PC-3 (cell line): ENCODE data around the gene ZEB2. TPM values are rescaled to one million over a fixed set of nuclear protein-coding genes. Genes with fewer than 3 reads are reported as not detected.
A peak's percentile ranks its signal among the peaks of the same experiment; 100 is the strongest.

Source experiments
- ATAC-seq: fragments of 200-7000 bp; cut with Tn5 transposase; 2 replicates; pipeline ENCODE4 v1.9.1; 2020; ENCODE audit warnings: mild to moderate bottlenecking, moderate library complexity
- BruUV-seq: library from RNA; stranded (reverse); fragments of 400-500 nt; replicated peaks from 2 replicates; lab custom pipeline; 2021; lab: Mats Ljungman, UMichigan
- CTCF ChIA-PET: fragments of 300-600 bp; sonication (Branson Sonifier 250); formaldehyde crosslinking; loops from one replicate; lab custom pipeline; 2022; ENCODE audit warnings: antibody characterized with exemption; lab: Charles Lee
- POLR2A ChIA-PET: fragments of 300-600 bp; sonication (Branson Sonifier 250); formaldehyde crosslinking; loops from one replicate; lab custom pipeline; 2022; ENCODE audit warnings: antibody characterized with exemption; ENCODE audit not compliant: unreplicated experiment; lab: Charles Lee
- DNase-seq: peaks from one replicate; pipeline ENCODE4 v3.0.0-alpha.2; 2015
- H2AFZ ChIP-seq: fragments of 300-600 bp; sonication (generic); 2 replicates; pipeline ENCODE4 v1.6.0; 2016; ENCODE audit warnings: antibody characterized with exemption, low read length
- H3F3A ChIP-seq: fragments of 300-600 bp; sonication (generic); one replicate; pipeline ENCODE4 v1.6.0; 2017; ENCODE audit warnings: antibody characterized with exemption, low read length, control low read depth, mild to moderate bottlenecking; ENCODE audit not compliant: unreplicated experiment
- H3K27ac ChIP-seq: fragments of 300-600 bp; sonication (generic); 2 replicates; pipeline ENCODE4 v1.5.1; 2016; ENCODE audit warnings: mild to moderate bottlenecking, low read length
- H3K27me3 ChIP-seq: fragments of 300-600 bp; sonication (generic); 2 replicates; pipeline ENCODE4 v1.6.1; 2016; ENCODE audit warnings: low read length, mixed read lengths
- H3K36me3 ChIP-seq: fragments of 300-600 bp; sonication (generic); 2 replicates; pipeline ENCODE4 v1.6.1; 2016; ENCODE audit warnings: low read depth, mixed run types, low read length, mixed read lengths
- H3K4me1 ChIP-seq: fragments of 300-600 bp; sonication (generic); 2 replicates; pipeline ENCODE4 v1.5.1; 2016; ENCODE audit warnings: low read length; ENCODE audit not compliant: insufficient read depth
- H3K4me2 ChIP-seq: fragments of 300-600 bp; sonication (generic); 2 replicates; pipeline ENCODE4 v1.6.0; 2016; ENCODE audit warnings: low read length
- H3K4me3 ChIP-seq: fragments of 300-600 bp; sonication (generic); 2 replicates; pipeline ENCODE4 v1.5.1; 2016; ENCODE audit warnings: mild to moderate bottlenecking, low read length, mixed read lengths
- H3K79me2 ChIP-seq: fragments of 300-600 bp; sonication (generic); 2 replicates; pipeline ENCODE4 v1.6.1; 2017; ENCODE audit warnings: low read length, mixed read lengths
- H3K9ac ChIP-seq: fragments of 300-600 bp; sonication (generic); 2 replicates; pipeline ENCODE4 v1.6.0; 2016; ENCODE audit warnings: mild to moderate bottlenecking, low read length
- H3K9me2 ChIP-seq: fragments of 300-600 bp; sonication (generic); replicated peaks from 2 replicates; pipeline ENCODE4 v1.6.1; 2016; ENCODE audit warnings: mixed run types, low read length, mixed read lengths
- H3K9me3 ChIP-seq: fragments of 300-600 bp; sonication (generic); 2 replicates; pipeline ENCODE4 v1.6.1; 2016; ENCODE audit warnings: low read length, mixed read lengths
- H4K20me1 ChIP-seq: fragments of 300-600 bp; sonication (generic); 2 replicates; pipeline ENCODE4 v1.6.1; 2016; ENCODE audit warnings: low read length, mixed read lengths
- CTCF ChIP-seq: fragments of 300-600 bp; sonication (generic); conservative IDR thresholded peaks from 2 replicates; pipeline ENCODE4 v1.5.1; 2017; ENCODE audit warnings: antibody characterized with exemption, low read depth, mild to moderate bottlenecking, low read length
- EZH2 ChIP-seq: fragments of 300-600 bp; sonication (generic); IDR thresholded peaks from one replicate; pipeline ENCODE4 v1.6.1; 2017; ENCODE audit warnings: antibody characterized with exemption, mild to moderate bottlenecking, low read length; ENCODE audit not compliant: unreplicated experiment
- EZH2phosphoT487 ChIP-seq: fragments of 300-600 bp; sonication (generic); IDR thresholded peaks from 2 replicates; pipeline ENCODE4 v1.6.1; 2018; ENCODE audit warnings: mild to moderate bottlenecking, antibody characterized with exemption, low read length, borderline replicate concordance
- intact Hi-C: fragments of 100-400 bp; cut with micrococcal nuclease; formaldehyde crosslinking; loops from 2 replicates; pipeline ENCODE4 v1.9.0; 2023
- total RNA-seq: library from RNA; depleted of rRNA; stranded (reverse); fragments of >200 nt; gene quantifications from 2 replicates; pipeline ENCODE4 v1.2.3, GENCODE V29; 2014

Gene ZEB2
- total RNA-seq, 1 experiment from 2014 or later, result 1.1 TPM

- ATAC-seq, result no peak
- POLR2A ChIA-PET, result no interaction called here
- no TSS peak for BruUV-seq
These were observed 18.8 kb downstream of the ZEB2 start for GRCh38 chr2:144501118-144501517.

GRCh38 chr2:144500563-144500962 lies 19.4 kb downstream of the ZEB2 start:
- ChIA-PET POLR2A (no interaction called here), CTCF (no interaction called here)
- no peak overlapping the region for H3K27ac ChIP-seq
- no TSS peak for BruUV-seq
- ATAC-seq, result no peak
- no peak for DNase-seq
- no peaks in the 10 kb centered on the region for H3F3A ChIP-seq
- H4K20me1 ChIP-seq, result no peaks in the 10 kb centered on the region
- no peak overlapping the region for H3K4me3 ChIP-seq
- no peaks in the 10 kb centered on the region for H3K9me3 ChIP-seq
- intact Hi-C loops, result no loop called here
- TF ChIP-seq CTCF, result no peak
- TF ChIP-seq EZH2, result no peak
- TF ChIP-seq EZH2phosphoT487, result no peak
- H3K9ac ChIP-seq, result no peak overlapping the region
- no peaks in the 10 kb centered on the region for H3K9me2 ChIP-seq
- H3K36me3 ChIP-seq, result no peaks in the 10 kb centered on the region
- no peaks in the 10 kb centered on the region for H3K27me3 ChIP-seq
- H3K4me2 ChIP-seq, result no peak overlapping the region
- no peaks in the 10 kb centered on the region for H3K79me2 ChIP-seq
- H2AFZ ChIP-seq, result no peak overlapping the region
- peaks cover 7% of the 10 kb centered on the region; the same call in 1 of the 2 replicates for H3K4me1 ChIP-seq

More at GRCh38 chr2:144501118-144501517, 18.8 kb downstream of the ZEB2 start:
- intact Hi-C loops, result no loop called here
- H3K9me3 ChIP-seq, result no peaks in the 10 kb centered on the region
- H3K9ac ChIP-seq, result no peak overlapping the region
- H3K36me3 ChIP-seq, result no peaks in the 10 kb centered on the region
- no peak overlapping the region for H2AFZ ChIP-seq
- H3K4me2 ChIP-seq, result no peak overlapping the region
- no peaks in the 10 kb centered on the region for H3F3A ChIP-seq
- TF ChIP-seq CTCF (no peak), EZH2phosphoT487 (no peak), EZH2 (no peak)
- no peak overlapping the region for H3K27ac ChIP-seq
- H4K20me1 ChIP-seq, result no peaks in the 10 kb centered on the region
- CTCF ChIA-PET, result no interaction called here
- no peak overlapping the region for H3K4me3 ChIP-seq
- no peaks in the 10 kb centered on the region for H3K27me3 ChIP-seq
- H3K4me1 ChIP-seq, result peaks cover 8% of the 10 kb centered on the region; the same call in 1 of the 2 replicates
- peak; percentile 26 for DNase-seq
- no peaks in the 10 kb centered on the region for H3K9me2 ChIP-seq
- H3K79me2 ChIP-seq, result no peaks in the 10 kb centered on the region

- ChIA-PET POLR2A (no interaction called here), CTCF (no interaction called here)
- Histone ChIP-seq H3K4me2 (no peak overlapping the region), H3K9me3 (no peaks in the 10 kb centered on the region), H2AFZ (no peak overlapping the region), H3K79me2 (no peaks in the 10 kb centered on the region), H3K4me3 (no peak overlapping the region), H3F3A (no peaks in the 10 kb centered on the region), H3K36me3 (no peaks in the 10 kb centered on the region), H3K9me2 (no peaks in the 10 kb centered on the region), H3K27ac (no peak overlapping the region), H3K27me3 (no peaks in the 10 kb centered on the region), H3K4me1 (no peaks in the 10 kb centered on the region), H4K20me1 (no peaks in the 10 kb centered on the region), H3K9ac (no peak overlapping the region)
- no peak for TF ChIP-seq EZH2phosphoT487
- no peak for TF ChIP-seq EZH2
- no TSS peak for BruUV-seq
- intact Hi-C loops, result no loop called here
- no peak for ATAC-seq
- no peak for DNase-seq
These were observed 21.6 kb downstream of the ZEB2 start for GRCh38 chr2:144498277-144498676.
